AG10803 (cell line): ENCODE data around the gene PAX8.

ENCODE experiments used
- DNase-seq: peaks from one replicate; pipeline ENCODE4 v3.0.0; 2010; ENCODE audit warnings: low read depth
- H3K4me3 ChIP-seq: 2 replicates; pipeline ENCODE4 v1.5.1; 2011; ENCODE audit warnings: mild to moderate bottlenecking, low read length, control low read depth
- CTCF ChIP-seq: conservative IDR thresholded peaks from 2 replicates; pipeline ENCODE4 v1.5.1; 2011; ENCODE audit warnings: mild to moderate bottlenecking, low read length, control low read depth, inconsistent platforms

Gene PAX8

GRCh38 chr2:113182471-113183260 is 96.1 kb downstream of the PAX8 start:
- H3K4me3 ChIP-seq, result no peak overlapping the region
- TF ChIP-seq CTCF, result no peak
- no peak for DNase-seq

GRCh38 chr2:113181258-113182051 is 97.3 kb downstream of the PAX8 start:
- no peak for TF ChIP-seq CTCF
- no peak overlapping the region for H3K4me3 ChIP-seq
- no peak for DNase-seq

- no peak for DNase-seq
- no peak for TF ChIP-seq CTCF
- no peak overlapping the region for H3K4me3 ChIP-seq
These were observed 98.4 kb downstream of the PAX8 start for GRCh38 chr2:113180131-113180946.

GRCh38 chr2:113179446-113180045 is 99.2 kb downstream of the PAX8 start:
- TF ChIP-seq CTCF, result no peak
- H3K4me3 ChIP-seq, result no peak overlapping the region
- no peak for DNase-seq

GRCh38 chr2:113178891-113179290 is 99.8 kb downstream of the PAX8 start:
- H3K4me3 ChIP-seq, result no peak overlapping the region
- no peak for TF ChIP-seq CTCF
- DNase-seq, result no peak

- no peak for TF ChIP-seq CTCF
- H3K4me3 ChIP-seq, result no peak overlapping the region
- DNase-seq, result no peak
These were observed 100.5 kb downstream of the PAX8 start for GRCh38 chr2:113178069-113178746.
